ENCODE results near the gene RTP2.
A peak's percentile ranks its signal among the peaks of the same experiment; 100 is the strongest.

- TF ChIP-seq, protein P1, sequence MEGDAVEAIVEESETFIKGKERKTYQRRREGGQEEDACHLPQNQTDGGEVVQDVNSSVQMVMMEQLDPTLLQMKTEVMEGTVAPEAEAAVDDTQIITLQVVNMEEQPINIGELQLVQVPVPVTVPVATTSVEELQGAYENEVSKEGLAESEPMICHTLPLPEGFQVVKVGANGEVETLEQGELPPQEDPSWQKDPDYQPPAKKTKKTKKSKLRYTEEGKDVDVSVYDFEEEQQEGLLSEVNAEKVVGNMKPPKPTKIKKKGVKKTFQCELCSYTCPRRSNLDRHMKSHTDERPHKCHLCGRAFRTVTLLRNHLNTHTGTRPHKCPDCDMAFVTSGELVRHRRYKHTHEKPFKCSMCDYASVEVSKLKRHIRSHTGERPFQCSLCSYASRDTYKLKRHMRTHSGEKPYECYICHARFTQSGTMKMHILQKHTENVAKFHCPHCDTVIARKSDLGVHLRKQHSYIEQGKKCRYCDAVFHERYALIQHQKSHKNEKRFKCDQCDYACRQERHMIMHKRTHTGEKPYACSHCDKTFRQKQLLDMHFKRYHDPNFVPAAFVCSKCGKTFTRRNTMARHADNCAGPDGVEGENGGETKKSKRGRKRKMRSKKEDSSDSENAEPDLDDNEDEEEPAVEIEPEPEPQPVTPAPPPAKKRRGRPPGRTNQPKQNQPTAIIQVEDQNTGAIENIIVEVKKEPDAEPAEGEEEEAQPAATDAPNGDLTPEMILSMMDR (IDR thresholded peaks at IDR 0.05; ENCODE audit: low read depth, low read length): peak; percentile 88
- TF ChIP-seq POLR2A (IDR thresholded peaks at IDR 0.05; ENCODE audit: extremely low read depth, insufficient read length): no peak
- TF ChIP-seq, protein P2, sequence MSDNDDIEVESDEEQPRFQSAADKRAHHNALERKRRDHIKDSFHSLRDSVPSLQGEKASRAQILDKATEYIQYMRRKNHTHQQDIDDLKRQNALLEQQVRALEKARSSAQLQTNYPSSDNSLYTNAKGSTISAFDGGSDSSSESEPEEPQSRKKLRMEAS (IDR thresholded peaks at IDR 0.05; ENCODE audit: low read depth, low read length): no peak
Observed at GRCh38 chr3:187714404-187714979, 12.1 kb upstream of the RTP2 start.
